ENCODE results near the gene CALML5. TPM values are rescaled to one million over a fixed set of nuclear protein-coding genes. Genes with fewer than 3 reads are reported as not detected.
A peak's percentile ranks its signal among the peaks of the same experiment; 100 is the strongest.
"Not testable (repeated sequence)": the region's sequence is repeated elsewhere in the genome, so short reads cannot be mapped to it uniquely, and the experiment has no call there.

The CALML5 gene
- total RNA-seq, 1 experiment from 2014 or later = not detected

DNA sequence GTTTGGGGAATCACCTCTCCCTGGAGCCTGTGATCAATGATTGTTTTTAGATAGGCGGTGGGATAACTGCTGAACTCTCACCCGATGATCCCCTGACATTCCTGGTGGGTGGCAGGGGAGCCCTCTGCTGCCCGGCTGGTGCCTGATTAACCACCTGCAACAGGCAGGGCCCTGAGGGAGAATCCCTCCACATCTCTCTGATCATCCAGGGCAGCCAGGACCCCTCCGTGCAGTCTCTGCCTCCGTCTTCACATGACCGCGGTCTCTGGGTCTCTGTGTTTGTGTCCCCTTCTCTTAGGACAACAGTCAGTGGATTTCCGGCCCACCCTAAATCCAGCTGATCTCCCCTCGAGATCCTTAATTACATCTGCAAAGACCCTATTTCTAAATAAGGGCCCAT, 17.4 kb downstream of the CALML5 start:
- DNase-seq (ENCODE audit: low spot score) = no peak

DNA sequence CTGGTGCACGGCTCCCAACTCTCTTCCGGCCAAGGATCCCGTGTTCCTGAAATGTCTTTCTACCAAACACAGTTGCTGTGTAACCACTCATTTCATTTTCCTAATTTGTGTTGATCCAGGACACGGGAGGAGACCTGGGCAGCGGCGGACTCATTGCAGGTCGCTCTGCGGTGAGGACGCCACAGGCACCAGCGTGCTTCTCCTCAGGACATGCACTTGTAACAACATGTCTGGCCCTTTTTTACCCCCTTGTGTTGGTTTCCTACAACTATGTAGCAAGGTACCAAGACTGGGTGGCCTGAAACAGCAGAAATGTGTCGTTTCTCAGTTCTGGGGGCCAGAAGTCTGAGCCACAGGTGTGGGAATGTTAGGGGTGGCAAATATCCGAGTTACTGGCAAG, 18.2 kb downstream of the CALML5 start:
- DNase-seq (ENCODE audit: low spot score) = no peak

DNA sequence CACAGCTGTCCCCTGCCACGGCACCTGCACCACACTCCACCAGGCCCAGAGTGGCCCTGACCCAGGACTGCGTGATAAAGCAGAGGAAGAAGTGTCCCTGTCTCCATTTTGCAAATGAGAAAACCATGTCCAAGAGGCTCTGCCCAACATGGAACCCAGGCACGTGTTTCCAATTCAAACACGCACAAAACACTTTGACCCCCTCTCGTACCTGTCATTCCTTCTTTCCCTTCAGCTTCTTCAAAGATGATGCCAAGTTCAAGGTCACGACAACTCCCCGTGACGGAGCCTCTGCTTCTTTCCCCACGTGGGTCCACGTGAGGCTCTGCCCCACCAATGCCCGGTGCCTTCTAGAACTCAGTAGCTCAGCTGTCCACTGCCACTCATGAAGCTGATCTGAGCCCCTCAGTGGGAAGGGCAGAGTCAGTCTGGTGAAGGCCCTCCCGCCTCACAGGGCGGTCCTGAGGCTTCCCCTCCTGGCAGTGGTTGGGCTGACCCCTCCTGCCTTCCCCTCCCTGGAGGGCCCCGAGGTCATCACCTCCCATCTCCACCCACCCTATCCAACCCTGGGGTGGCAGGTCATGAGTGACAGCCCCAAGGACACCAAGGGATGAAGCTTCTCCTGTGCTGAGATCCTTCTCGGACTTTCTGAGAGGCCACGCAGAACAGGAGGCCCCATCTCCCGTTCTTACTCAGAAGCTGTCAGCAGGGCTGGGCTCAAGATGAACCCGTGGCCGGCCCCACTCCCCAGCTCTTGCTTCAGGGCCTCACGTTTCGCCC, 19.0 kb downstream of the CALML5 start:
- DNase-seq (ENCODE audit: low spot score) = no peak

DNA sequence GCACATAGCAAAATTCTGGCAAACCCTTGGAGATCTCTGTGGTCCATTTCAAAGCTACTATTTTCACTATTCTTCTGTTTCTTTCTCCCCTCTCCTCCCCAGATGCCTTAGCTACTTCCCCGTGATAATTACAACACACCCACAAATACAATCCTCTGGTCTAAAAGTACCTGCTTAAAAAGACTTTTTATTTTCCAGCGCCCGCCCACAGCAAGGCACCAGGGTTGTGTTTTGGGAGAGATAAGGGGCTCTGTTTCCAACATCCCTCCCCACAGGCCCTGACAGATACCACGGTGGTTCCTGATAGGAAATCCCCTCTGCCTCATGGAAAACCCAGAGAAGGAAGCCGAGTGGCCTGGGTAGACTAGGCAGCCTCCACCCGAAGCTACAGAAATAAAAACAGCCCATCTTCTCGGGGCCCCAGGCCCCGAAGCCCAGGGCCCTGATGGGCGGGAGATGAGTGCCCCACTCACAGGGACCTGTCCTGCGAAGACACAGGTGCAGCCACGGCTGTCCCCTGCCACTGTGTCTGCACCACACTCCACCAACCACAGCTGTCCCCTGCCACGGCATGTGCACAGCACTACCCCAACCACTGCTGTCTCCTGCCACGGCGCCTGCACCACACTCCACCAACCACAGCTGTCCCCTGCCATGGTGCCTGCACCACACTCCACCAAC, 19.7 kb downstream of the CALML5 start:
- DNase-seq (ENCODE audit: low spot score) = no peak

DNA sequence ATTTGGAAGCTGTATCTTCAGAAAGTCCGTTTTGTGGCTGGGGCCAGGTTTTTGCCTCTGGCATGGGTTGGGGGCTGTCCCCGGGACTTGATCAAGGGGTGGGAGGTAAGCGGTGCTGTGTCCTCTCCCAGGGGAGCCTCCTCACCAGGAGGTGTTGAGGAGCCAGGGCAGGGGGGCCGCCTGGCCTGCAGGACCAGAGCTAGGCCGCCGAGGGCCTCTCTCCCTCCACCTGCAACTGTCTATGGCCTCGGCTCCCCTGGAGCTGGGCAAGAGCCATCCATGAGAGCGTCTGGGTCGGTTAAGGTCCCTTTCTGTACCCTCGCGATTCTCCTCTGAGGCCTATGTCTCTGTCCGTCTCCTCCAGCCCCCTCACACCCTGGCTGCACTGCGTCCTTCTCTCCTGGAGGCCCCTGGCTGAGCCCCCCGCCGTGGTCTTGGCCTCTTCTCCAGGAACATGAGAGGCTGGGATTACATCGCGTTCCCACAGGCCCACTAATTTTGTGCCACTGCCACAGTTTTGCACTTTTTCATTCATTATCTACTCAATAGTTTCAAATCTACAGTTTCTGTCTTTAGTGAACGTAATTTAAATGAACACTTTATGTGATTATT, 20.6 kb downstream of the CALML5 start:
- no peak for DNase-seq (ENCODE audit: low spot score)

DNA sequence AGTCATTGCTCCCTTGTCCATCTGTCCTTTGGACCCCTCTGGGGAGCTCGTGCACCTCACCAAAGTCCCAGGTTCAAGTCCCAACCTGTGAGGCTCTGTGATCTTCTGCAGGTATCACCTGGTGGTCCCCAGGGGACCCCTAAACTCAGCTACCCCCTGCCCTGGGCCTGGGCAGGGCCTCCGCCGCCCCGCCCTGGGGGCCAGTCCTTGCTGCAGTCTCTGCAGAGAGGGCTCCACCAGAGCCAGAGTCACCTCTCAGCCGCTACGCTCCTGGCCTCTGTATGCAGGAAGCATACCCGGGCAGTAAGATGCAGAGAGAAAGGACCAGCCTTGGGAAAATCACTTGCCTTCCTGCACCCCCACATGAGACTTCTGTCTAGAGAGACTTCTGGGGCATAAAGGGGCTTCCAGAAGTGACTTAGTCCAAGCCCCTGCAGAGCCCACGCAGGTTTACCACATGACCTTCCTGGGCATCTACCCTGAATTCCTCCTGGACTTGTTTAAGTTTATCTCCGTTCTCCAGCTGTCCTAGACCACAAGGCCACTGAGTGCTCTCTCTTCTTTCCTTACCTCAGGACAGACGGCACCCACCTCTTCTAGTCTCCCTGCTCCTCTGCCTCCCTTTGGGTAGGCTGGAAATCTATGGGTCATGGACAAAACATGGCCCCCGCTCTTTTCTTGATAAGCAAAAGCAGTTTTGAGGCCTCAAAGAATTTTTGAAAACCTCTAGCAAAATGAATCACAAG, 21.2 kb downstream of the CALML5 start:
- DNase-seq (ENCODE audit: low spot score) = no peak

DNA sequence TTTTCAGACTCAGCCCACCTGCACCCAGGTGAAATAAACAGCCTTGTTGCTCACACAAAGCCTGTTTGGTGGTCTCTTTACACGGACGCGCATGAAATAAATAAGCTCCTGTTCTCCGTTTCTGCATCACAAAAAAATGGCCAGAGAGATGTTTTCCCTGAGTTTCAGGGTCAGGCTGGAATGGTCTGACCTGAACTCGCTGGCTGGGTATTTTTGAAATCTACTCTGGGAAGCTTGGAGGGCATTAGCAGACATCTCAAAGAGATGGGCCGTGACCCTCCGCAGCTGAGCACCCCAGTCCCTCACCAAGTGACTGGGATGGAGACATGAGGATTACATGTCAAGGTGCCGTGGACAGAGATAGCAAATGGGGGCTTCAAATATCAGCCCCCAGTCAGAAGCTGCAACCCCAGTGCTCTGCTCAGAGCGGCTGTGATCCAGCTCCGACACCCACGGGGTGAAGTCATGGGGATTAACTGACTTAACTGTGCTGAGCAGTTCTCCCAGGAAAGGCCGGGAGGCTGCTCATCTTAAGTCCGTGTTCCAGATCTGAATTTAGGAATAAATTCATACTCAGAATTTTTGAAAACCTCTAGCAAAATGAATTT, 22.3 kb downstream of the CALML5 start:
- no peak for DNase-seq (ENCODE audit: low spot score)

DNA sequence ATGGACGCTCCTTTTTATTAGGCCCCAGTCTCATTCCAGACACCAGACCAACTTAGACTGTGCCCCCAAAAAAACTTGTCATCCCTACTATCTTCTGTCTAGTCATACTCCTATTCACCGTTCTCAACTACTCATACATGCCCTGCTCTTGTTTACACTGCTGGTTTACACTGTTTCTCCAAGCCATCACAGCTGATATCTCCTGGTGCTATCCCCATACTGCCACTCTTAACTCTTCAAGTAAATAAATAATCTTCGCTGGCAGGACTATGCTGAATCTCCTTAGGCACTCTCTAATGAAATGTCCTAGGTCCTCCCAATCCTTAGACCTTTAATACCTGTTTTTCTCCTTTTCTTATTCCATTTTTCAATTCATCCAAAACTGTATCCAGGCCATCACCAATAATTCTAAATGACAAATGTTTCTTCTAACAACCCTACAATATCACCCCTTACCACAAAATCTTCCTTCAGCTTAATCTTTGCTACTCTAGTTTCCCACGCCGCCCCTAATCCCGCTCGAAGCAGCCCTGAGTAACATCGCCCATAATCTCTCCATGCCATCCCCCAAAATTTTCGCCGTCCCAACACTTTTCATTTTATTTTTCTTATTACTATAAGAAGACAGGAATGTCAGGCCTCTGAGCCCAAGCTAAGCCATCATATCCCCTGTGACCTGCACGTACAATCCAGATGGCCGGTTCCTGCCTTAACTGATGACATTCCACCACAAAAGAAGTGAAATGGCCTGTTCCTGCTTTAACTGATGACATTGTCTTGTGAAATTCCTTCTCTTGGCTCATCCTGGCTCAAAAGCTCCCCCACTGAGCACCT, 23.2 kb downstream of the CALML5 start:
- not testable (repeated sequence) for DNase-seq (ENCODE audit: low spot score)

DNA sequence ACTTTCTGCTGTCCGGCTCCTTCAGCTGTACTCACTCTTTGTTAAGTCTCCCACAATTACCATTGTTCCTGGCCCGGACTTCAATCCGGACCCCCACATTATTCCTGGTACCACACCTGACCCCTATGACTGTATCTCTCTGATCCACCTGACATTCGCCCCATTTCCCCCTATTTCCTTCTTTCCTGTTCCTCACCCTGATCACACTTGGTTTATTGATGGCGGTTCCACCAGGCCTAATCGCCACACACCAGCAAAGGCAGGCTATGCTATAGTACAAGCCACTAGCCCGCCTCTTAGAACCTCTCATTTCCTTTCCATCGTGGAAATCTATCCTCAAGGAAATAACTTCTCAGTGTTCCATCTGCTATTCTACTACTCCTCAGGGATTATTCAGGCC, 24.3 kb downstream of the CALML5 start:
- DNase-seq (ENCODE audit: low spot score) = not testable (repeated sequence)

DNA sequence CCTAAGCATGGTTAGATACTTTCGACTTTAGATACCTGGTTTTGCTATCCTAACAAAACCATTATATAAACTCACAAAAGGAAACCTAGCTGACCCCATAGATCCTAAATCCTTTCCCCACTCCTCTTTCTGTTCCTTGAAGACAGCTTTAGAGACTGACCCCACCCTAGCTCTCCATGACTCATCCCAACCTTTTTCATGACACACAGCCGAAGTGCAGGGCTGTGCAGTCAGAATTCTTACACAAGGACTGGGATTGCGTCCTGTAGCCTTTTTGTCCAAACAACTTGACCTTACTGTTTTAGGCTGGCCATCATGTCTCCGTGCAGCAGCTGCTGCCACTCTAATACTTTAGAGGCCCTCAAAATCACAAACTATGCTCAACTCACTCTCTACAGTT, 24.7 kb downstream of the CALML5 start:
- not testable (repeated sequence) for DNase-seq (ENCODE audit: low spot score)

DNA sequence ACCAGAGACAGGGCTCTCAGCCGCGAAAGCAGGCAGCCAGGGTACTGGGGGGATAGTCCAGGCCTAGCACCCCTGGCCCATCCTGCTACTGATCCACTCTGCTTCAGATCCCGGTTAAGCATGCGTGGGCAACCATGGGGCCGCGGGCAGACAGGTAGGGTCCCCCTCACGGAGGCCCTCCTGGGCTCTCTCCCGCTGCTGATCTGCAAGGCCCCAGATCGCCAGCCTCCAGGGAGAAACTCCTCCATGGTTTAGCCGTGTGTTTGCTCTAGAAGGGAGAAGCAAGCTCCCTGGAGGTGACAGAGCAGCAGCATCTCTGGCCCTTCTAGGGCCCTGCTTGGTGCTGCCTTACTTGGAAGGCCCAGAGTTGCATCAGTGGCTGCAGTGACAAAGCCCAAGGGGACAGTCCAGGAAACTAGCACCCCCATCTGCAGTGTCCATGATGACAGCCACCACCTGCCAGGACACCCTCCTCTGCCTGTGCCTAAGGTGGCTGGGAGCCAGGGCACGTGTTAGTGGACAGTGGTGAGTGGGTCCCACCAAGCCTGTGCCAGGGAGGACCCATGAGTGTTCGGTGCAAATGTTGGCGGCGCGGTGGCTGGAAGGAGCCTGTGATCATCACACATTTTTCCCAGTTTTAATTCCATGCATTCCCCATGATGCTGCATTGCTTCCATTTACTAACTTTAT, 29.2 kb downstream of the CALML5 start:
- no peak for DNase-seq (ENCODE audit: low spot score)

DNA sequence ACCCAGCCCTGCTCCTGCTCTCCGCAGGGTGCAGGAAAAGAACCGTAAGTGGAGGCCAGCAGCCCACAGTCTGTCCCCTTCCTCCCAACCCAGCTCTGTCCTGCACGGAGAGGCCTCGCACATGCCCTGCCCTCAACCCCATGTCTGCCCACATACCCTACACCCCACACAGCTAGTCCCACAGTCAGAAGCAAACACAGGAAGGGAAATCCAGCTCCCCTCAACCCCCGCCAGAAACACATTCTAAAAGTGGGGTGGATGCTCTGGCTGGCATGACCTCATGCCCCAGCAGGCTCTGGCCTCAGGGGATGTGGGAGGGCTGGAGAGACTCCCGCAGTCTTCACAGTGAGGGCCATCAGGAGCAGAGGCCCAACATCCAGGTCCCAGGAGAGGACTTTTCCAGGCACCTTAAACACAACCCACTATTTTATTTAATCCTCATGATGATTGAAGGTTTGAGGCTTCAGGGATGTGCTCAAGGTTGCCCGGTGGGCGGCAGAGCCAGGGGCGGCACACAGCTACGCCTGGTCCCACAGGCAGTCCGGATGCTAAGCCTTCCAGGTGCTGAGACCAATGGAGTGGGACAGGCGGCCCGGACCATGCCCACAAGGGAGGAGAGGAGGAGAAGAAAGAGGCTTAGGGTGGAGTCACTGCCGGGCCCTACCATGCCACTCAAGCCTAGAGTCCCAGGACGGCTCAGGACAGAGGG, 29.9 kb downstream of the CALML5 start:
- no peak for DNase-seq (ENCODE audit: low spot score)

DNA sequence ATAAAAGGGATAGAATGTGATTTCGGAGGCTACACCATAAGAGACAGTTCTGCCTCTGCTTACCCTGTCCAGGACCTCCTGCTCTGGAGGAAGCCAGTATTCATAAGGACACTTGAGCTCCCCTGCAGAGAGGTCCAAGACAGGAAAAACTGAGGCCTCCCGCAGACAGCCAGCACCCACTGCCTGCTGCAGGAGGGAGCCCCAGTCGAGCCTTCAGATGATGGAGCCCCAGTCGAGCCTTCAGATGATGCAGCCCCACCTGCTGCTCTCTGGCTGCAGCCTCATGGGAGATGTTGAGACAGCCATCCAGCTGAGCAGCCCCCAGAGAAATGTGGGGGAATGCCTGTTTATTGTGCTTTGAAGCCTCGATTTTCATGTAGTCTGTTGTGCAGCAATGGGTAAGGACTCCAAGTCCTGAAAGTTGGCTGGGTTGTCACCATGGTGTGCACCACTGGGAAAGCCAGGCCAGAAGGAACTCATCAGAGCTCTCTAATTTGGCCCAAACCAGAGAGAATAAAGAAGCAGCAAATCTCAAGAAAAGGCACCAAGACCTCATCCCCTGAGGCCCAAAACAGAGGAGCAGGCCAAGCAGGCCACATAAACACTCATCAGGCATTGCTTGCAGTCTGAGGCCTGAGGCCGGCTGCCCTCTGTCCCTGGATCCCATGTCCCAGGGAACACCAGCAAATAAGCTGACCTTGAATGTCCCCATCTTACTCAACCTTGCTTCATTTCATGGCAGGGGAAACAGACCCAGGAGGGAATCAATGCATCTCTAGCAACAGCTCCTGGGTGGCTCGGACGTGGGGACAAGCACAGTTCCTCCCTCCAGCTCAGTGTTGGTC, 30.9 kb downstream of the CALML5 start:
- DNase-seq (ENCODE audit: low spot score) = no peak

DNA sequence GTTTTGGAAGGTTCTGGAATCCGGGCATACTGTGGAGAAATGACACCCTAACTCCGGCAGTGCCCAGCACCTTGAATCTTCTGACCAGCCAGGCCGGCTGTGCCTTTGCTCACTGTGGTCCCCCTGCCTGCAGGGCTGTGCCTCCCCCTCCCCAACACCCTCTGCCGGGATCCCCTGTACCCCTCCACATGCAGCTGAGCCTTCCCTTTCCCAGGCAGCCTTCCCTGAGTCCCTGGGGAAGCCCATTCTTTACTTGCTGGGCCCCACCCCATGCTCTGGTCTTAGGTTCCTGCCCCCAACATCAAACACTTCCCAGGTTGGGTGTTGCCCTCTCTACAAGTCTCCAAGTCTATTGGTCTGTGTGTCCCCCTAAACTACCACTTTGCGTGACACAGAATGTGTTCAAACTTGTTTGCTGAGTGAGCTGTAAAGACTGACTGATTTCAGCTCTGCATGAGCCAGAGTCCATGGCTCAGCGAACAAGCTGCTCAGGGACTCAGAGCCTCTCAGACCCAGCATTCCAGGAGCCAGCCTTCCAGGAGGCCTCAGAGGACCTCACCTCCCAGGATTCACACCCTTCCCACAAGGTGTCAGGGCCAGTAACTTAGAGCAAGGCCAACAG, 31.6 kb downstream of the CALML5 start:
- no peak for DNase-seq (ENCODE audit: low spot score)

DNA sequence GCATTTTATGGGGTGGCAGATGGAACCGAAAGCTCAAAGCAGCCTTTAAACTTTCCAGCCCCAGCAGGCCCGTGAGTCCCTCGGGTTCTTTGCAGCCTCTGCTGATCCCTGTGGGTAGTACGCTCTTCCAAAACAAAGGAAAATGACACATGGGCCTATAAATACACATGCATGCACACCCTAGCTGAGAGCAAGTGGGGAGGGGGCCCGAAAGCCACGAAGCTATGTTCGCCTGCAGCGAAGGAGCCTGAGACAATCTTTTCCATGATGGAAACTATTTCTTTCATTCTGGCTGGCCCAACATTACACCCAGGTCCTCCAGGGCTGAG, 32.2 kb downstream of the CALML5 start:
- DNase-seq (ENCODE audit: low spot score) = no peak

DNA sequence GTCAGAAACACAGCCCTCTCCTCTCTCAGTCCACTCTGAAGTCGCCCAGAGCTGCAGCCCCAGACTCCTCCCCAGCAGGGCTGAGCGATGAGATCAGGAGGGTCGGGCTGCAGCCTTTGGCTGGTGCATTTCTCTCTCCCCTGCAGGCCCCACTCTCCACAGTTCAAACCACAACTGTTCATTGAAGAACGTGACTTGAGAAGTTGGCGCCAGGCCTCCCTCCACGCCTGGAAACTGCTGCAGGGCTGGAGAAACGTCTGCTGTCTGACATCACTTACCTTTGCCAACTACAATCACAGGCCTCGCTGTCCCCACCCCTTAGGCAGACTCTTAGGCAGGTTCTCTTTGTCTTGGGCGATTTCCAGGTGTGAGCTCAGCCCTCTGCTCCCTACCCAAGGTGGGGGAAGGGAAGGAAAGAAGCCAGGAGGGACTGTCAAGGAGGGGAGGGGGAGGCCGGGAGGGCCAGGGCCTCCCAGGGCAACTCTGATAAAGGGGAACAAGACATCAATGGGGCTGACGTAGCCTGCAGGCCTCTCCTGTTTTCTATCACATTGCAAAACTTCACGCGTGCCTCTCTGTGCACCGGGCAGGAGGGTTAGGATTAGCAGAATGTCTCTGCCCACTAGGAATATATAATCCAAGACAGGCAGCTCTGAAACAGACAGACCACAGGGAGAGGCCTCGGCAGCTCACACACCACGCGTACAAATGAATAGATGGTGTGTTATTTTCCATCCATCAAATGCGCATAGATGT, 32.7 kb downstream of the CALML5 start:
- peak; percentile 13 for DNase-seq (ENCODE audit: low spot score)

DNA sequence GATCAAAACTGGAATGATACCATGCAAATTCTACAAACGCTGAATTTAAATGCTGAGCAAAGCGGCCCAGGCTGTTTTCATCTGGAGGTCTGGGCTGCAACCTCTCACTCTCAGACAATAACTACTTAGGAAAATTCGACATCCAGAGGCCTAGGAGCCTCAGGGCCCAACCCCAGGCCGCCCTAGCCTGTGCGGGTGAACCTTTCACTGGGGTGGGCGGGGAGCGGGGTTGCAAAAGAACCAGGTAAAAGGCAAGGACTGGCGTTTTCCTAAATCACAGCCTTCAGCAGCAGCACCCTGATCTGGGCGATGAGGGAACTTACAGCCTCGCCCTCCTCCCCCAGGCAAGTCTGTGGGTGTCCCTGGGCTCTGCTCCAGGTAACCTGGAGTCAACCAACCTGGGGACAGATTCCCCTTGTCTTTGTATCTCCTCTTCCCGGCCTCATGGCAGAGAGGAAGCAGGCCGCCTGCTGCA, 33.4 kb downstream of the CALML5 start:
- DNase-seq (ENCODE audit: low spot score) = no peak

DNA sequence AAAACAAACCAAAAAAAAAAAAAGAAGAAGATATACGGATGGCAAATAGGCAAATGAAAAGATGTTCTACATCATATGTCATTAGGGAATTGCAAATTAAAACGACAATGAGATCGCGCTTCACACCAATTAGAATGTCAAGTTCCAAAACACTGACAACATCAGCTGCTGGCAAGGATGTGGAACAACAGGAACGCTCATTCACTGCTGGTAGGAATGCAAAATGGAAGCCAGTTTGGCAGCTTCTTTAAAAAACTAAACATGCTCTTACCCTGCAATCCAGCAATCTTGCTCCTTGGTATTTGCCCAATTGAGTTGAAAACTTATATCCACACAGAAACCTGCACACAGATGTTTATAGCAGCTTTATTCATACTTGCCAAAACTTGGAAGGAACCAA, 34.8 kb downstream of the CALML5 start:
- no peak for DNase-seq (ENCODE audit: low spot score)
